PC-9 (cell line): ENCODE data around the gene CLEC2B. TPM values are rescaled to one million over a fixed set of nuclear protein-coding genes. Genes with fewer than 3 reads are reported as not detected.

ENCODE experiments used
- BruUV-seq: library from RNA; stranded (reverse); fragments of 400-500 nt; replicated peaks from 2 replicates; lab custom pipeline; 2021; lab: Mats Ljungman, UMichigan
- CTCF ChIA-PET: fragments of 300-600 bp; sonication (Branson Sonifier 250); formaldehyde crosslinking; loops from one replicate; lab custom pipeline; 2022; ENCODE audit warnings: antibody characterized with exemption; lab: Charles Lee
- POLR2A ChIA-PET: fragments of 300-600 bp; sonication (Branson Sonifier 250); formaldehyde crosslinking; loops from one replicate; lab custom pipeline; 2022; ENCODE audit warnings: antibody characterized with exemption; ENCODE audit not compliant: unreplicated experiment; lab: Charles Lee
- DNase-seq, 2 experiments: peaks; one replicate each; pipeline versions ENCODE4 v3.0.0 to v3.0.0-alpha.2; 2015 to 2022; ENCODE audit warnings: mixed read lengths in 1 of 2
- H2AFZ ChIP-seq: fragments of 200-600 bp; sonication (generic); 2 replicates; pipeline ENCODE4 v1.8.1; 2017; ENCODE audit warnings: antibody characterized with exemption
- H3F3A ChIP-seq: fragments of 200-600 bp; sonication (generic); 2 replicates; pipeline ENCODE4 v1.8.1; 2017; ENCODE audit warnings: antibody characterized with exemption, mild to moderate bottlenecking, low read depth; ENCODE audit not compliant: insufficient read depth
- H3K27ac ChIP-seq: fragments of 200-600 bp; sonication (generic); 2 replicates; pipeline ENCODE4 v1.6.1; 2016; ENCODE audit warnings: mixed run types
- H3K27me3 ChIP-seq: fragments of 200-600 bp; sonication (generic); 2 replicates; pipeline ENCODE4 v1.6.1; 2016; ENCODE audit warnings: low read depth, mixed run types; ENCODE audit not compliant: insufficient read depth
- H3K36me3 ChIP-seq: fragments of 200-600 bp; sonication (generic); 2 replicates; pipeline ENCODE4 v1.6.1; 2016; ENCODE audit warnings: low read depth, mixed run types
- H3K4me1 ChIP-seq: fragments of 200-600 bp; sonication (generic); replicated peaks from 2 replicates; pipeline ENCODE4 v1.6.1; 2016; ENCODE audit warnings: mixed run types; ENCODE audit not compliant: insufficient read depth
- H3K4me2 ChIP-seq: fragments of 200-600 bp; sonication (generic); 2 replicates; pipeline ENCODE4 v1.6.1; 2017; ENCODE audit warnings: mixed run types
- H3K4me3 ChIP-seq: fragments of 200-600 bp; sonication (generic); 2 replicates; pipeline ENCODE4 v1.6.1; 2016; ENCODE audit warnings: mixed run types
- H3K79me2 ChIP-seq: fragments of 200-600 bp; sonication (generic); 2 replicates; pipeline ENCODE4 v1.6.1; 2017; ENCODE audit warnings: low read depth, mixed run types
- H3K9me2 ChIP-seq: fragments of 200-600 bp; sonication (generic); 2 replicates; pipeline ENCODE4 v1.8.1; 2017; ENCODE audit warnings: mild to moderate bottlenecking; ENCODE audit not compliant: insufficient read depth
- H3K9me3 ChIP-seq: fragments of 200-600 bp; sonication (generic); 2 replicates; pipeline ENCODE4 v1.8.1; 2016; ENCODE audit warnings: low read depth; ENCODE audit not compliant: insufficient read depth
- H4K20me1 ChIP-seq: fragments of 200-600 bp; sonication (generic); 2 replicates; pipeline ENCODE4 v1.8.1; 2017; ENCODE audit not compliant: insufficient read depth
- EZH2 ChIP-seq: fragments of 200-600 bp; sonication (generic); IDR thresholded peaks from 2 replicates; pipeline ENCODE4 v1.8.0; 2017; ENCODE audit warnings: antibody characterized with exemption, low read depth
- intact Hi-C: fragments of 100-400 bp; cut with micrococcal nuclease; formaldehyde crosslinking; loops from one replicate; pipeline ENCODE4 v1.10.0; 2022; ENCODE audit not compliant: unreplicated experiment
- total RNA-seq: library from RNA; stranded (reverse); gene quantifications from 2 replicates; pipeline ENCODE4 v1.2.3, GENCODE V29; 2021
- TF ChIP-seq, protein P1 (sequence below): fragments of 200-600 bp; sonication (generic); conservative IDR thresholded peaks from 2 replicates; pipeline ENCODE4 v1.6.1; 2017; ENCODE audit warnings: mixed run types, antibody characterized with exemption, mild to moderate bottlenecking, moderate library complexity

The CLEC2B gene
- total RNA-seq, 1 experiment from 2014 or later = 3.9 TPM

DNA sequence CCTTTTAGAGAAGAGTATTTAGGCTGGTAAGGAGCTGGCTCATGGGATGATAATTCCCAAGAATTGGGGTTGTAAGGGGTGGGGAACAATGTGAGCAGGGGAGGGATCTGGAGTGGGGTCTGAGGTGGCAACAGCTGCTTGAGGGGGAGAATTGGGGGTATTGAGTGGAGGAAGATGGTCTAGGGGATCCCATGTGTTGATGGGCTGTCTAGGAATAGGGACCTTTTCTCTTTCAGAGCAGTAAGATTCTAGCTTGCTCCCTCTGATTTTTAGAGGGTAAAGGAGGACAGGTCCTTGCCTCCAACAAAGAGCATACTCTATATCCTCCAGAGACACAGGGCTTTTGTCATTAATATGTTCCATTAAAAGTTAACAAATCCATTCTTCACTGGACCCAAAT, 40.6 kb upstream of the CLEC2B start:
- no peak overlapping the region for H3K27ac ChIP-seq
- H3K4me2 ChIP-seq = no peak overlapping the region
- intact Hi-C loops = no loop called here
- TF ChIP-seq EZH2 = no peak
- TF ChIP-seq, protein P1, sequence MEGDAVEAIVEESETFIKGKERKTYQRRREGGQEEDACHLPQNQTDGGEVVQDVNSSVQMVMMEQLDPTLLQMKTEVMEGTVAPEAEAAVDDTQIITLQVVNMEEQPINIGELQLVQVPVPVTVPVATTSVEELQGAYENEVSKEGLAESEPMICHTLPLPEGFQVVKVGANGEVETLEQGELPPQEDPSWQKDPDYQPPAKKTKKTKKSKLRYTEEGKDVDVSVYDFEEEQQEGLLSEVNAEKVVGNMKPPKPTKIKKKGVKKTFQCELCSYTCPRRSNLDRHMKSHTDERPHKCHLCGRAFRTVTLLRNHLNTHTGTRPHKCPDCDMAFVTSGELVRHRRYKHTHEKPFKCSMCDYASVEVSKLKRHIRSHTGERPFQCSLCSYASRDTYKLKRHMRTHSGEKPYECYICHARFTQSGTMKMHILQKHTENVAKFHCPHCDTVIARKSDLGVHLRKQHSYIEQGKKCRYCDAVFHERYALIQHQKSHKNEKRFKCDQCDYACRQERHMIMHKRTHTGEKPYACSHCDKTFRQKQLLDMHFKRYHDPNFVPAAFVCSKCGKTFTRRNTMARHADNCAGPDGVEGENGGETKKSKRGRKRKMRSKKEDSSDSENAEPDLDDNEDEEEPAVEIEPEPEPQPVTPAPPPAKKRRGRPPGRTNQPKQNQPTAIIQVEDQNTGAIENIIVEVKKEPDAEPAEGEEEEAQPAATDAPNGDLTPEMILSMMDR = no peak
- H3K4me3 ChIP-seq = no peak overlapping the region
- no peak for DNase-seq
- POLR2A ChIA-PET = no interaction called here
- H3K27me3 ChIP-seq = no peaks in the 10 kb centered on the region
- H3K9me2 ChIP-seq = no peaks in the 10 kb centered on the region
- CTCF ChIA-PET = no interaction called here
- H3K9me3 ChIP-seq = peaks cover 19% of the 10 kb centered on the region
- no peaks in the 10 kb centered on the region for H3K79me2 ChIP-seq
- no peak overlapping the region for H2AFZ ChIP-seq
- H3K4me1 ChIP-seq = no peaks in the 10 kb centered on the region
- no TSS peak for BruUV-seq
- H4K20me1 ChIP-seq = no peaks in the 10 kb centered on the region
- no peaks in the 10 kb centered on the region for H3K36me3 ChIP-seq
- H3F3A ChIP-seq = no peaks in the 10 kb centered on the region

DNA sequence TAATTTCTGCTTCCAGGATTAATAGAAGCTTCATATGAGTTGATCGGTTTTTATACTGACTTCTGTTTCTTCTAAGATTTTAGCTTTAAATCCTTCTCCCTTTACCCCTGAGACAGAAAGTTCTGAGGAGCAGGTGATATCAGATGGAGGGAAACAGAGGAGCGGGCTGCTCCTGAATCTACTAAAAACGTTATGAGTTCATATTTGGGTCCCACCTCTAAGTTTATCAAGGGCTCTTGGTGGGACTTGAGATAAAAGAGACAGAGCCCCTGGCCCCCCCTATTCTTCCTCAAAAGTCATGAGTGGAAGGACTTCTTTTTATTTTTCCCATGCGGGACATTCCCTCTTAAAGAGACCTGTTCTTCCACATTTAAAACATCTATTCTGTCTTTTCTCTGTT, 39.2 kb upstream of the CLEC2B start:
- H2AFZ ChIP-seq = no peak overlapping the region
- intact Hi-C loops = no loop called here
- H3K4me3 ChIP-seq = no peak overlapping the region
- BruUV-seq = no TSS peak
- TF ChIP-seq, protein P1 = no peak
- no peak for TF ChIP-seq EZH2
- no peaks in the 10 kb centered on the region for H3K4me1 ChIP-seq
- peak overlapping the region; percentile 27; the same call in 1 of the 2 replicates for H3K4me2 ChIP-seq
- CTCF ChIA-PET = no interaction called here
- POLR2A ChIA-PET = no interaction called here
- no peaks in the 10 kb centered on the region for H3K36me3 ChIP-seq
- H3K27ac ChIP-seq = no peak overlapping the region
- H3F3A ChIP-seq = no peaks in the 10 kb centered on the region
- peaks cover 19% of the 10 kb centered on the region for H3K9me3 ChIP-seq
- H3K79me2 ChIP-seq = no peaks in the 10 kb centered on the region
- H3K9me2 ChIP-seq = no peaks in the 10 kb centered on the region
- no peak for DNase-seq
- no peaks in the 10 kb centered on the region for H3K27me3 ChIP-seq
- no peaks in the 10 kb centered on the region for H4K20me1 ChIP-seq

DNA sequence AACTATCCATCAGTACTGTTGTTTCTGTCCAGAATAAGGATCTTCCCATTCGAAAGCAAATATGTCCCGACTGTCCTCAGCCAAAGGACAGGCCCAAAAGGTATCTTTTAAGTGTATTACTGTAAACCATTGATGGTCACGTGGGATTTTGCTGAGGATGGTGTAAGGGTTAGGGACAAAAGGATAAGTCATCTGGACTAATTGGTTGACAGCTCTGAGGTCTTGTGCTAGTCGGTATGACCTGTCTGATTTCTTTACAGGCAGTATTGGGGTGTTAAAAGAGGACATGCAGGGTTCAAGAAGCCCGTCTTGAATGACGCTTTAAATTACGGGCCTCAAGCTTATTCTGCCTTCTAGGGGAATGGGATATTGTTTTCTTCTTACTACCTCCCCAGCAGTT, 38.6 kb upstream of the CLEC2B start:
- no peak overlapping the region for H3K4me3 ChIP-seq
- no peaks in the 10 kb centered on the region for H3K4me1 ChIP-seq
- no TSS peak for BruUV-seq
- H3K4me2 ChIP-seq = no peak overlapping the region
- no peaks in the 10 kb centered on the region for H3K27me3 ChIP-seq
- no peak overlapping the region for H3K27ac ChIP-seq
- no peaks in the 10 kb centered on the region for H3K36me3 ChIP-seq
- intact Hi-C loops = no loop called here
- H3K79me2 ChIP-seq = no peaks in the 10 kb centered on the region
- ChIA-PET CTCF (no interaction called here), POLR2A (no interaction called here)
- peaks cover 20% of the 10 kb centered on the region for H3K9me3 ChIP-seq
- no peaks in the 10 kb centered on the region for H4K20me1 ChIP-seq
- H3K9me2 ChIP-seq = no peaks in the 10 kb centered on the region
- no peaks in the 10 kb centered on the region for H3F3A ChIP-seq
- no peak overlapping the region for H2AFZ ChIP-seq
- TF ChIP-seq, protein P1 = no peak
- no peak for TF ChIP-seq EZH2
- no peak for DNase-seq
